ENCODE results near the gene SH3RF3.

DNA sequence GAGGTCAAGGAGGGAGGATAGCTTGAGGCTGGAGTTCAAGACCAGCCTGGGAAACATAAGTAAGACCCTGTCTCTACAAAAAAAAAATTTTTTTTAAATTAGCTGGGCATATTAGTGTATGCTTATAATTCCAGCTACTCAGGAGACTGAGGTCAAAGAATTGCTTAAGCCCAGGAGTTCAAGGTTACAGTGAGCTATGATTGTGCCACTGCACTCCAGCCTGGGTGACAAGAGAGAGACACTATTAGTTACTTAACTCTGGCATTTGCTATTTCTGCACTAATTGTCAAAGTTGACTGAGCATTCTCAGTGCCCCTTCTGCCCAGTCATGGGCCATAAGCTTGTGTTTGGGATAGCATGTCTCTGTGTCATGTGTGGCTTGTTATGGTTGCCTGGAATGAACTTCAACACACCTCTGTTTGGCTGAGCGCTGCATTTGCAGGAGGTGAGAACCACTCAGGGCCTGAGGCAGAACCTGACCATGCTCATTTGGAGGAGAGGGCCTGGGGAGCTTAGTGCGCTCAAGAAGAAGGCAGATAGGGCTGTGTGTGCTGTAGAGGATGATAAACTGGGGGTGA, 77.7 kb downstream of the SH3RF3 start:
- TF ChIP-seq YY1 (IDR thresholded peaks at IDR 0.05; ENCODE audit: insufficient read depth, insufficient read length) (no peak), ZNF274 (IDR thresholded peaks at IDR 0.05; ENCODE audit: low read depth, low read length) (no peak)

Measured in NT2/D1 (cell line).